Measurements from ENCODE around the gene TMEM255B.

DNA sequence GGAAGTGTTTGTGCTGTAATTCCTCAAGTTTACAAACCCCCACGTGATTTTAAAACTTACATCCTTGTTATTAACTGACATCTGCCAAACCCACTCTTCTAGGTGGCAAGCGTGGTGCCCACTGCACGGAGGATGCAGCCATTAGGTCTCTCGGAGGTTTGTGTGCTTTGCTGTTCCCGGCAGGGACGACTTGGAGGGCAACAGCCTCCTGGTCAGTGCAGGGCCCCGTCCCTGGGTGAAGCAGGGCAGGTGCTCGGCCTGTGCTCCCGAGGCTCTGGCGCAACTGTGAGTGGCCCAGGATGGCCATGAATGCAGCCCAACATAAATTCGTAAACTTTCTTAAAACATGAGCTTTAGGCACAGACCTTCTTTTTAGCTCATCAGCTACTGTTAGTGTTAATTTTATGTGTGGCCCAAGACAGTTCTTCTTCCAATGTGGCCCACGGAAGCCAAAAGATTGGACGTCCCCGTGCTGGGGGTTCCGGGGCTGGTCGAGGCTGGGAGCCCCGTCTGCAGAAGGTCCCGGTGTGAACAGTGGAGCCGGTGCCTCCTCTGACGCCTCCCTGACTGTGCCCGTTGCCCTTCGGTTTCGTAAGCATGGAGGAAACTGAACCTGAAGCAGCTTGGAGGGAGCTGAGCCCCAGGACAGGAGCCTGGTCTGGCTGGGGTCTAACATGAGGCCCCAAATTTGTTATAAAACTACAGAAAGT is 93.0 kb downstream of the TMEM255B start:
- no peak for TF ChIP-seq ZNF565 (CRISPR knock-in tag; conservative IDR thresholded peaks at IDR 0.05; ENCODE audit: low read depth)
- no peak for TF ChIP-seq SNAI2 (CRISPR knock-in tag; IDR thresholded peaks at IDR 0.05)
- TF ChIP-seq ZFP3 (CRISPR knock-in tag; IDR thresholded peaks at IDR 0.05) = no peak
- no peak for TF ChIP-seq OSR1 (CRISPR knock-in tag; IDR thresholded peaks at IDR 0.05)
- TF ChIP-seq PPARA (CRISPR knock-in tag; IDR thresholded peaks at IDR 0.05; ENCODE audit: borderline replicate concordance) = no peak
- TF ChIP-seq, protein P1, sequence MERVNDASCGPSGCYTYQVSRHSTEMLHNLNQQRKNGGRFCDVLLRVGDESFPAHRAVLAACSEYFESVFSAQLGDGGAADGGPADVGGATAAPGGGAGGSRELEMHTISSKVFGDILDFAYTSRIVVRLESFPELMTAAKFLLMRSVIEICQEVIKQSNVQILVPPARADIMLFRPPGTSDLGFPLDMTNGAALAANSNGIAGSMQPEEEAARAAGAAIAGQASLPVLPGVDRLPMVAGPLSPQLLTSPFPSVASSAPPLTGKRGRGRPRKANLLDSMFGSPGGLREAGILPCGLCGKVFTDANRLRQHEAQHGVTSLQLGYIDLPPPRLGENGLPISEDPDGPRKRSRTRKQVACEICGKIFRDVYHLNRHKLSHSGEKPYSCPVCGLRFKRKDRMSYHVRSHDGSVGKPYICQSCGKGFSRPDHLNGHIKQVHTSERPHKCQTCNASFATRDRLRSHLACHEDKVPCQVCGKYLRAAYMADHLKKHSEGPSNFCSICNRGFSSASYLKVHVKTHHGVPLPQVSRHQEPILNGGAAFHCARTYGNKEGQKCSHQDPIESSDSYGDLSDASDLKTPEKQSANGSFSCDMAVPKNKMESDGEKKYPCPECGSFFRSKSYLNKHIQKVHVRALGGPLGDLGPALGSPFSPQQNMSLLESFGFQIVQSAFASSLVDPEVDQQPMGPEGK (CRISPR knock-in tag; IDR thresholded peaks at IDR 0.05; ENCODE audit: borderline replicate concordance) = no peak
- no peak for TF ChIP-seq RARB (CRISPR knock-in tag; IDR thresholded peaks at IDR 0.05)
- TF ChIP-seq, protein P2, sequence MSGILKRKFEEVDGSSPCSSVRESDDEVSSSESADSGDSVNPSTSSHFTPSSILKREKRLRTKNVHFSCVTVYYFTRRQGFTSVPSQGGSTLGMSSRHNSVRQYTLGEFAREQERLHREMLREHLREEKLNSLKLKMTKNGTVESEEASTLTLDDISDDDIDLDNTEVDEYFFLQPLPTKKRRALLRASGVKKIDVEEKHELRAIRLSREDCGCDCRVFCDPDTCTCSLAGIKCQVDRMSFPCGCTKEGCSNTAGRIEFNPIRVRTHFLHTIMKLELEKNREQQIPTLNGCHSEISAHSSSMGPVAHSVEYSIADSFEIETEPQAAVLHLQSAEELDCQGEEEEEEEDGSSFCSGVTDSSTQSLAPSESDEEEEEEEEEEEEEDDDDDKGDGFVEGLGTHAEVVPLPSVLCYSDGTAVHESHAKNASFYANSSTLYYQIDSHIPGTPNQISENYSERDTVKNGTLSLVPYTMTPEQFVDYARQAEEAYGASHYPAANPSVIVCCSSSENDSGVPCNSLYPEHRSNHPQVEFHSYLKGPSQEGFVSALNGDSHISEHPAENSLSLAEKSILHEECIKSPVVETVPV (CRISPR knock-in tag; IDR thresholded peaks at IDR 0.05) = no peak
- TF ChIP-seq, protein P3, sequence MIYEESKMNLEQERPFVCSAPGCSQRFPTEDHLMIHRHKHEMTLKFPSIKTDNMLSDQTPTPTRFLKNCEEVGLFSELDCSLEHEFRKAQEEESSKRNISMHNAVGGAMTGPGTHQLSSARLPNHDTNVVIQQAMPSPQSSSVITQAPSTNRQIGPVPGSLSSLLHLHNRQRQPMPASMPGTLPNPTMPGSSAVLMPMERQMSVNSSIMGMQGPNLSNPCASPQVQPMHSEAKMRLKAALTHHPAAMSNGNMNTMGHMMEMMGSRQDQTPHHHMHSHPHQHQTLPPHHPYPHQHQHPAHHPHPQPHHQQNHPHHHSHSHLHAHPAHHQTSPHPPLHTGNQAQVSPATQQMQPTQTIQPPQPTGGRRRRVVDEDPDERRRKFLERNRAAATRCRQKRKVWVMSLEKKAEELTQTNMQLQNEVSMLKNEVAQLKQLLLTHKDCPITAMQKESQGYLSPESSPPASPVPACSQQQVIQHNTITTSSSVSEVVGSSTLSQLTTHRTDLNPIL (CRISPR knock-in tag; IDR thresholded peaks at IDR 0.05; ENCODE audit: low read depth) = no peak
- TF ChIP-seq ISL1 (CRISPR knock-in tag; IDR thresholded peaks at IDR 0.05) = no peak
